Keratinocyte (primary cell): Measurements from ENCODE around the gene PIK3C3. TPM values are rescaled to one million over a fixed set of nuclear protein-coding genes. Genes with fewer than 3 reads are reported as not detected.
A peak's percentile ranks its signal among the peaks of the same experiment; 100 is the strongest.

ENCODE experiments used
- DNase-seq: peaks from one replicate; pipeline ENCODE4 v3.0.0-alpha.2; 2011; ENCODE audit warnings: low read depth, missing footprints, low spot score
- FAIRE-seq: peaks from 2 replicates; lab custom pipeline; 2011; peaks lifted over from hg19 to GRCh38; lab: Jason Lieb, UNC
- H2AFZ ChIP-seq: 2 replicates; pipeline ENCODE4 v1.6.0; 2012; ENCODE audit warnings: low read length, control low read depth, inconsistent platforms; ENCODE audit not compliant: control insufficient read depth
- H3K27ac ChIP-seq: 2 replicates; pipeline ENCODE4 v1.5.1; 2011; ENCODE audit warnings: low read length; ENCODE audit not compliant: control insufficient read depth, insufficient read depth
- H3K27me3 ChIP-seq: 3 replicates; pipeline ENCODE4 v1.6.0; 2011; ENCODE audit warnings: low read length; ENCODE audit not compliant: control insufficient read depth, insufficient read depth; ENCODE audit errors: extremely low read depth
- H3K36me3 ChIP-seq, 2 experiments: 2 replicates in 1 of 2; 3 replicates in 1 of 2; pipeline ENCODE4 v1.5.1; 2011; ENCODE audit warnings: low read length in 2 of 2, mild to moderate bottlenecking in 1 of 2; ENCODE audit not compliant: control insufficient read depth in 2 of 2, insufficient read depth in 2 of 2; ENCODE audit errors: extremely low read depth in 1 of 2
- H3K4me1 ChIP-seq: 3 replicates; pipeline ENCODE4 v1.5.1; 2011; ENCODE audit warnings: low read length; ENCODE audit not compliant: control insufficient read depth, insufficient read depth; ENCODE audit errors: extremely low read depth
- H3K4me2 ChIP-seq: 3 replicates; pipeline ENCODE4 v1.6.0; 2011; ENCODE audit warnings: low read depth, low read length; ENCODE audit not compliant: control insufficient read depth, insufficient read depth; ENCODE audit errors: extremely low read depth
- H3K4me3 ChIP-seq, 3 experiments: fragments of 200-600 bp in 1 of 3; sonication (generic) in 1 of 3; 2 replicates in 2 of 3; 3 replicates in 1 of 3; pipeline ENCODE4 v1.5.1; 2011 to 2016; ENCODE audit warnings: low read length in 3 of 3, mild to moderate bottlenecking in 3 of 3, control low read depth in 2 of 3, inconsistent platforms in 1 of 3, low read depth in 1 of 3, mixed read lengths in 1 of 3, mixed run types in 1 of 3, moderate library complexity in 1 of 3; ENCODE audit not compliant: control insufficient read depth in 2 of 3, insufficient read depth in 2 of 3; ENCODE audit errors: extremely low read depth in 1 of 3
- H3K79me2 ChIP-seq: 2 replicates; pipeline ENCODE4 v1.6.0; 2012; ENCODE audit warnings: low read length; ENCODE audit not compliant: control insufficient read depth, insufficient read depth
- H3K9ac ChIP-seq: 3 replicates; pipeline ENCODE4 v1.6.0; 2011; ENCODE audit warnings: low read length; ENCODE audit not compliant: control insufficient read depth, insufficient read depth; ENCODE audit errors: extremely low read depth
- H3K9me1 ChIP-seq: 3 replicates; pipeline ENCODE4 v1.6.0; 2011; ENCODE audit warnings: low read length; ENCODE audit not compliant: control insufficient read depth, insufficient read depth; ENCODE audit errors: extremely low read depth
- H3K9me3 ChIP-seq: 2 replicates; pipeline ENCODE4 v1.5.1; 2012; ENCODE audit warnings: low read depth, low read length; ENCODE audit not compliant: control insufficient read depth
- H4K20me1 ChIP-seq: 3 replicates; pipeline ENCODE4 v1.6.0; 2011; ENCODE audit warnings: low read length; ENCODE audit not compliant: control insufficient read depth, insufficient read depth; ENCODE audit errors: extremely low read depth
- CTCF ChIP-seq, 3 experiments: IDR thresholded peaks in 1 of 3; conservative IDR thresholded peaks in 1 of 3; optimal IDR thresholded peaks in 1 of 3; 2 replicates in 2 of 3; 3 replicates in 1 of 3; pipeline versions ENCODE3 to v1.5.1; 2011; ENCODE audit warnings: low read length in 3 of 3, mild to moderate bottlenecking in 3 of 3, moderate library complexity in 2 of 3, control low read depth in 1 of 3, inconsistent platforms in 1 of 3; ENCODE audit not compliant: insufficient read depth in 2 of 3; ENCODE audit errors: extremely low read depth in 1 of 3
- EZH2 ChIP-seq: IDR thresholded peaks from one replicate; pipeline ENCODE4 v1.6.1; 2012; ENCODE audit warnings: inconsistent platforms, mild to moderate bottlenecking, low read length, moderate library complexity
- dilution Hi-C: fragments of 300-500 bp; cut with MboI; formaldehyde crosslinking; loops from one replicate; pipeline ENCODE4 v1.7.0; 2020; ENCODE audit warnings: low sequenced_read_pairs; ENCODE audit not compliant: extremely low pct_ligation_motif_present
- polyA plus RNA-seq, 5 experiments: library from polyadenylated mRNA; depleted of rRNA in 3 of 5; stranded (reverse) in 3 of 5; stranded (forward) in 1 of 5; unstranded in 1 of 5; fragments of >200 nt; gene quantifications; 1 replicate in 1 of 5; 2 replicates in 3 of 5; 3 replicates in 1 of 5; pipeline versions ENCODE4 v1.2.1 to v1.2.3, GENCODE V29; 2011 to 2012; ENCODE audit warnings: missing spikeins in 2 of 5, low read depth in 1 of 5, low replicate concordance in 1 of 5

PIK3C3 gene
- polyA plus RNA-seq, 1 donor (not counting 4 experiments of a cell fraction or from before 2014, with no cell fraction given), result 65.0 TPM

GRCh38 chr18:42053188-42053781, 98.3 kb downstream of the PIK3C3 start:
- FAIRE-seq (peak; percentile 69), DNase-seq (no peak)
- H3K4me1 ChIP-seq, result peaks cover 18% of the 10 kb centered on the region
- dilution Hi-C loops, result no loop called here
- no peak overlapping the region for H3K4me3 ChIP-seq
- no peak overlapping the region for H2AFZ ChIP-seq
- H3K9ac ChIP-seq, result no peak overlapping the region
- no peak overlapping the region for H3K27ac ChIP-seq
- peaks cover 5 to 7% of the 10 kb centered on the region in 2 experiments for H3K36me3 ChIP-seq
- H3K4me2 ChIP-seq, result no peak overlapping the region
- H3K9me3 ChIP-seq, result no peaks in the 10 kb centered on the region
- no peaks in the 10 kb centered on the region for H3K79me2 ChIP-seq
- peaks cover 2% of the 10 kb centered on the region for H3K9me1 ChIP-seq
- H4K20me1 ChIP-seq, result no peaks in the 10 kb centered on the region
- no peak for TF ChIP-seq EZH2
- peak; percentile 35 to 77 (median 66) for TF ChIP-seq CTCF (optimal IDR thresholded peaks at IDR 0.05 in 1 of 3, IDR thresholded peaks at IDR 0.05 in 1 of 3, conservative IDR thresholded peaks at IDR 0.05 in 1 of 3; ENCODE audit: extremely low read depth in 1 of 3, insufficient read depth in 2 of 3, low read length in 3 of 3)
- H3K27me3 ChIP-seq, result no peaks in the 10 kb centered on the region

GRCh38 chr18:42064109-42064508, 109.1 kb downstream of the PIK3C3 start:
- FAIRE-seq (no peak), DNase-seq (no peak)
- Histone ChIP-seq H3K4me3 (no peak overlapping the region), H3K27me3 (no peaks in the 10 kb centered on the region), H3K9ac (no peak overlapping the region), H4K20me1 (no peaks in the 10 kb centered on the region), H3K27ac (no peak overlapping the region), H3K4me1 (peaks cover 5% of the 10 kb centered on the region), H3K79me2 (no peaks in the 10 kb centered on the region), H3K9me3 (no peaks in the 10 kb centered on the region), H3K9me1 (no peaks in the 10 kb centered on the region), H3K36me3 (peaks cover 3 to 11% of the 10 kb centered on the region in 2 experiments), H2AFZ (no peak overlapping the region), H3K4me2 (no peak overlapping the region)
- TF ChIP-seq EZH2, result no peak
- TF ChIP-seq CTCF (optimal IDR thresholded peaks at IDR 0.05 in 1 of 3, IDR thresholded peaks at IDR 0.05 in 1 of 3, conservative IDR thresholded peaks at IDR 0.05 in 1 of 3; ENCODE audit: extremely low read depth in 1 of 3, insufficient read depth in 2 of 3, low read length in 3 of 3), result no peak
- dilution Hi-C loops, result no loop called here
